Measurements from ENCODE around the gene GNB3. TPM values are rescaled to one million over a fixed set of nuclear protein-coding genes. Genes with fewer than 3 reads are reported as not detected.

GNB3 gene
- total RNA-seq, 1 experiment from 2014 or later: not detected

- no peak overlapping the region for H3K27ac Mint-ChIP-seq (ENCODE audit: unreplicated experiment)
- intact Hi-C loops (cut with micrococcal nuclease; ENCODE audit: unreplicated experiment): no loop called here
- H3K36me3 Mint-ChIP-seq (ENCODE audit: insufficient read depth, unreplicated experiment): no peaks in the 10 kb centered on the region
- CTCF ChIA-PET: no interaction called here
- no peak overlapping the region for H3K4me3 Mint-ChIP-seq (ENCODE audit: low read depth, unreplicated experiment)
- H3K27me3 Mint-ChIP-seq (ENCODE audit: unreplicated experiment): peaks cover 58% of the 10 kb centered on the region
- no TSS peak for BruUV-seq (replicated peaks)
- H3K4me1 Mint-ChIP-seq (ENCODE audit: low read depth, unreplicated experiment): no peaks in the 10 kb centered on the region
- no peaks in the 10 kb centered on the region for H3K9me3 Mint-ChIP-seq (ENCODE audit: low read depth, unreplicated experiment)
- DNase-seq: no peak
- no peak for TF ChIP-seq CTCF (IDR thresholded peaks at IDR 0.05; ENCODE audit: unreplicated experiment)
These were observed 30.0 kb upstream of the GNB3 start for GRCh38 chr12:6810758-6811157.

- Mint-ChIP-seq H3K9me3 (ENCODE audit: low read depth, unreplicated experiment) (no peaks in the 10 kb centered on the region), H3K4me1 (ENCODE audit: low read depth, unreplicated experiment) (no peaks in the 10 kb centered on the region), H3K27ac (ENCODE audit: unreplicated experiment) (no peak overlapping the region), H3K36me3 (ENCODE audit: insufficient read depth, unreplicated experiment) (no peaks in the 10 kb centered on the region), H3K27me3 (ENCODE audit: unreplicated experiment) (peaks cover 82% of the 10 kb centered on the region), H3K4me3 (ENCODE audit: low read depth, unreplicated experiment) (no peak overlapping the region)
- no TSS peak for BruUV-seq (replicated peaks)
- TF ChIP-seq CTCF (IDR thresholded peaks at IDR 0.05; ENCODE audit: unreplicated experiment): no peak
- DNase-seq: no peak
- CTCF ChIA-PET: interaction anchor here (1.2 to 1.3 kb wide), 2 partner anchors 22 to 38 kb away, joined by 4 read pairs; partner anchors contain the start of gene CDCA3
- intact Hi-C loops (cut with micrococcal nuclease; ENCODE audit: unreplicated experiment): no loop called here
These were observed 27.4 kb upstream of the GNB3 start for GRCh38 chr12:6813363-6813762.

- intact Hi-C loops (cut with micrococcal nuclease; ENCODE audit: unreplicated experiment): no loop called here
- TF ChIP-seq CTCF (IDR thresholded peaks at IDR 0.05; ENCODE audit: unreplicated experiment): no peak
- no peaks in the 10 kb centered on the region for H3K9me3 Mint-ChIP-seq (ENCODE audit: low read depth, unreplicated experiment)
- no peak for DNase-seq
- no peak overlapping the region for H3K27ac Mint-ChIP-seq (ENCODE audit: unreplicated experiment)
- H3K4me1 Mint-ChIP-seq (ENCODE audit: low read depth, unreplicated experiment): no peaks in the 10 kb centered on the region
- H3K27me3 Mint-ChIP-seq (ENCODE audit: unreplicated experiment): peaks cover 82% of the 10 kb centered on the region
- H3K4me3 Mint-ChIP-seq (ENCODE audit: low read depth, unreplicated experiment): no peak overlapping the region
- CTCF ChIA-PET: no interaction called here
- no TSS peak for BruUV-seq (replicated peaks)
- H3K36me3 Mint-ChIP-seq (ENCODE audit: insufficient read depth, unreplicated experiment): no peaks in the 10 kb centered on the region
These were observed 24.1 kb upstream of the GNB3 start for GRCh38 chr12:6816598-6816997.

- H3K27me3 Mint-ChIP-seq (ENCODE audit: unreplicated experiment): peaks cover 86% of the 10 kb centered on the region
- TF ChIP-seq CTCF (IDR thresholded peaks at IDR 0.05; ENCODE audit: unreplicated experiment): no peak
- H3K27ac Mint-ChIP-seq (ENCODE audit: unreplicated experiment): no peak overlapping the region
- H3K4me1 Mint-ChIP-seq (ENCODE audit: low read depth, unreplicated experiment): no peaks in the 10 kb centered on the region
- no peak overlapping the region for H3K4me3 Mint-ChIP-seq (ENCODE audit: low read depth, unreplicated experiment)
- CTCF ChIA-PET: no interaction called here
- H3K36me3 Mint-ChIP-seq (ENCODE audit: insufficient read depth, unreplicated experiment): no peaks in the 10 kb centered on the region
- H3K9me3 Mint-ChIP-seq (ENCODE audit: low read depth, unreplicated experiment): no peaks in the 10 kb centered on the region
- BruUV-seq (replicated peaks): no TSS peak
- intact Hi-C loops (cut with micrococcal nuclease; ENCODE audit: unreplicated experiment): no loop called here
- DNase-seq: no peak
These were observed 23.6 kb upstream of the GNB3 start for GRCh38 chr12:6817098-6817497.

Data from Calu3 (cell line).